ENCODE data around the gene LARP4B. TPM values are rescaled to one million over a fixed set of nuclear protein-coding genes. Genes with fewer than 3 reads are reported as not detected.

The LARP4B gene
- total RNA-seq, 1 donor from 2014 or later: 64.2 TPM

DNA sequence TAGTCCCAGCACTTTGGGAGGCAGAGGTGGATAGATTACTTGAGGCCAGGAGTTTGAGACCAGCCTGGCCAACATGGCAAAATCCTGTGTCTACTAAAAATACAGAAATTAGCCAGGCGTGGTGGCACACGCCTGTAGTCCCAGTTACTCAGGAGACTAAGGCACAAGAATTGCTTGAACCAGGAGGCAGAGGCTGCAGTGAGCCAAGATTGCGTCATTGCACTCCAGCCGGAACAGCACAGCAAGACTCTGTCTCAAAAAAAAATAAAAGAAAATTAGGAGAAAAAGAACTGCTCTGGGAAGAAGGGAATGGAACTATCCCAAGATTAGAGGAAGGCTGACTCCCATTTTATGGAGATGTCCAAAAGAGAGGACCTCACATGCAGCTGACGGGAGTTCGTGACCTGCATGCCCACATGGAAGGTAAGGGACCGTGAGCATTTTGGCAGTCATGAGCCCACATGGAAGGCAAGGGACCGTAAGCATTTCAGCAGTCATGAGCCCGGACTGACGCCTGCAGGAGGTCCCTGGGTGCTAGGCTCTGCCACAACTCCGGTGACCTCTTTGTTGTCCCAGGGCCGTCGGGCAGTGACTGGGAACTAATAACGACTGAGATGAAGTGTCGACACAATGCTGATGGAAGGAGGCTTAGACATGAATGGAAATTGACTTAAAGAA, 38.1 kb upstream of the LARP4B start:
- peaks cover 5% of the 10 kb centered on the region for H3K9me3 ChIP-seq (replicated peaks)
- no peak for DNase-seq
- no peaks in the 10 kb centered on the region for H3K27me3 ChIP-seq (ENCODE audit: low read depth)
- H3K4me1 ChIP-seq: peaks cover 11% of the 10 kb centered on the region
- TF ChIP-seq, protein P1, sequence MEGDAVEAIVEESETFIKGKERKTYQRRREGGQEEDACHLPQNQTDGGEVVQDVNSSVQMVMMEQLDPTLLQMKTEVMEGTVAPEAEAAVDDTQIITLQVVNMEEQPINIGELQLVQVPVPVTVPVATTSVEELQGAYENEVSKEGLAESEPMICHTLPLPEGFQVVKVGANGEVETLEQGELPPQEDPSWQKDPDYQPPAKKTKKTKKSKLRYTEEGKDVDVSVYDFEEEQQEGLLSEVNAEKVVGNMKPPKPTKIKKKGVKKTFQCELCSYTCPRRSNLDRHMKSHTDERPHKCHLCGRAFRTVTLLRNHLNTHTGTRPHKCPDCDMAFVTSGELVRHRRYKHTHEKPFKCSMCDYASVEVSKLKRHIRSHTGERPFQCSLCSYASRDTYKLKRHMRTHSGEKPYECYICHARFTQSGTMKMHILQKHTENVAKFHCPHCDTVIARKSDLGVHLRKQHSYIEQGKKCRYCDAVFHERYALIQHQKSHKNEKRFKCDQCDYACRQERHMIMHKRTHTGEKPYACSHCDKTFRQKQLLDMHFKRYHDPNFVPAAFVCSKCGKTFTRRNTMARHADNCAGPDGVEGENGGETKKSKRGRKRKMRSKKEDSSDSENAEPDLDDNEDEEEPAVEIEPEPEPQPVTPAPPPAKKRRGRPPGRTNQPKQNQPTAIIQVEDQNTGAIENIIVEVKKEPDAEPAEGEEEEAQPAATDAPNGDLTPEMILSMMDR (IDR thresholded peaks at IDR 0.05; ENCODE audit: borderline replicate concordance): no peak
- no peak overlapping the region for H3K27ac ChIP-seq (replicated peaks)
- H3K4me3 ChIP-seq: no peak overlapping the region
- H3K36me3 ChIP-seq: no peaks in the 10 kb centered on the region
- intact Hi-C loops (cut with micrococcal nuclease): no loop called here

DNA sequence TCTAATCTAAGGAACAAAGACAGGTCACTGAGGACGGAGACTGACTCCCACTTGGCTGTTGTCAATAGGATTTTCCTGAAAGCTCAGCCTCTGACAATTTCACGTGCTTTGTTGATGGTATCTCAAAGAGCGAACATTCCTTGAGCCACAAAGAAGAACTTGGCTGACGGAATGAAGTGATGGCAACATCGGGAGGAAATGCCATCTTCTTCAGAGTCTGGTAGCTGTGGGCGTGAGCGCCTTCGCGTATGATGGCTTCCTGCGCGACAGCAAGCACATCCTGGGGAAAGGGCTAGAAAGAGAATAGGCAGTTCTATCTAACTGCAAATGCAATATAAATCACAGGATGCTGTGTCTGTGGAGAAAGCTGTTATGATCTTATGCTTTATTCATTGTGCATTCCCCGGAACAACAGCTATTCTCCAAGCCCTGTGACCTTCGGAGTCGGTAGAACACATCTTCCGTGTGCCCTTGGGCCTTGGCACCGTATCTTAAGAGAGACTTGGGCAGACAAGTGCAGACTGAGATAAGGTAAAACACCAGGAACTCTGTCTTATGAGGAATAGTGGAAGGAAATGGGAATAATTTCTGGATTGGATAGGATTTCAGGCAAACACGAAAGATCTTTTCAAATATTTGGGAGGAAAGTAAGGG, 37.2 kb upstream of the LARP4B start:
- intact Hi-C loops (cut with micrococcal nuclease): no loop called here
- Histone ChIP-seq H3K4me3 (no peak overlapping the region), H3K36me3 (no peaks in the 10 kb centered on the region), H3K27me3 (ENCODE audit: low read depth) (peaks cover 5% of the 10 kb centered on the region), H3K27ac (replicated peaks) (no peak overlapping the region), H3K4me1 (peaks cover 11% of the 10 kb centered on the region), H3K9me3 (replicated peaks) (peaks cover 5% of the 10 kb centered on the region)
- DNase-seq: no peak
- TF ChIP-seq, protein P1 (IDR thresholded peaks at IDR 0.05; ENCODE audit: borderline replicate concordance): no peak

DNA sequence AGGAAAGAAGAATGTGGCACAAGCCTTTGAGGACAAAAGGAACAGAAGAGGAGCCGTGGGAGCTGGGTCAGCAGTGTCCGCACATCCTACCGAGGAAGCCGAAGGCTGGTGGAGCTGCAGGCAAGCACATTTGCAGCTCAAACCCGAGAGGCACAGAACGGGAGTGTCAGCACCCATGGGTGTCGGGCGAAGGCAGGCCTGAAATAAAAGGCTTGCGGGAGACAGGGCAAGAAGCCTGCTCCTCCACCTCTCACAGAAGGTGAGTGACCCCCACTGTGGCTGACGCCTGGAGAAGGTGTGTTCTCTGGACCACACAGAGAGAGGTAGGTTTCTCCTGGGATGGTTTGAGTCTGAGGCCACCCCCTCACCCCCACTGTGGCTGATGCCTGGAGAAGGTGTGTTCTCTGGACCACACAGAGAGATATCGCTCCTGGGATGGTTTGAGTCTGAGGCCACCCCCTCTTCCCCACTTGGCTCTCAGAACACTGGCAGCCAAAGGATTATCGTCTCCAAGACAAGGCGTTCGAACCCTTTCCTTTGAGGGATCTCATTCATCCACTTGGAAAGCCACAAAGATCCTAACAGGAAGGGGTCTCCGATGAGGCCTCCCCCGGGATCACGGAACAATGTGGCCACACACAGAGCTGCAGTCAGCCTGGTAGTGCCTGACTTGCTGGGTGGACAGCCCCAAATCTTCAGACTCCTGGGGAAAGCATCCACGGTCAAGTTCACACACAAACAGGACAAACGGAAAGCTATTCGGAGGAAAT, 35.1 kb upstream of the LARP4B start:
- Histone ChIP-seq H3K36me3 (no peaks in the 10 kb centered on the region), H3K27ac (replicated peaks) (no peak overlapping the region), H3K27me3 (ENCODE audit: low read depth) (peaks cover 9% of the 10 kb centered on the region), H3K4me1 (peaks cover 11% of the 10 kb centered on the region), H3K4me3 (no peak overlapping the region), H3K9me3 (replicated peaks) (peaks cover 3% of the 10 kb centered on the region)
- TF ChIP-seq, protein P1 (IDR thresholded peaks at IDR 0.05; ENCODE audit: borderline replicate concordance): no peak
- intact Hi-C loops (cut with micrococcal nuclease): no loop called here
- no peak for DNase-seq

DNA sequence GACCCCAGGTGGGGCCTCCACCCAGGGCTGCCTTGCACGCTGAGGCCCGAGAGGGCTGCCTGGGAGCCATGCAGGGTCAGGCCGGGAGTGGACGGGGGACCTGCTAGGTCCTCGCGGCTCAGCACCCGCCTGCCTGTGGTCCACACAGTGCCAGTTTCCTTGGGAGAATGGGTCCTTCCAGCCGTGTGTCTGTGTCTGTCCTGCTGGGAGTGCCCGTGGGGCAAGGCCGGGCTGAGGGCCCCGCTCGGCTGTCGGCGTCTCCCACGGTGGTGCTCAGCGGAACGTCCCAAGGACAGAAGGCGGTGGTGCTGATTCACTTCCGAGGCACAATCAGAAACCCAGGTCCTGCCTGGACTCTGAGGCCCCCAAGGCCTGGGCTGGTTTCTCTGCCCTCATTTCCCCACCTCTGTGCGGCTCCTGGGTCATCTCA, 33.5 kb upstream of the LARP4B start:
- peaks cover 3% of the 10 kb centered on the region for H3K9me3 ChIP-seq (replicated peaks)
- H3K36me3 ChIP-seq: no peaks in the 10 kb centered on the region
- H3K27ac ChIP-seq (replicated peaks): no peak overlapping the region
- no peak overlapping the region for H3K4me3 ChIP-seq
- no peak for DNase-seq
- H3K27me3 ChIP-seq (ENCODE audit: low read depth): peaks cover 9% of the 10 kb centered on the region
- no peaks in the 10 kb centered on the region for H3K4me1 ChIP-seq
- intact Hi-C loops (cut with micrococcal nuclease): no loop called here
- TF ChIP-seq, protein P1 (IDR thresholded peaks at IDR 0.05; ENCODE audit: borderline replicate concordance): no peak

DNA sequence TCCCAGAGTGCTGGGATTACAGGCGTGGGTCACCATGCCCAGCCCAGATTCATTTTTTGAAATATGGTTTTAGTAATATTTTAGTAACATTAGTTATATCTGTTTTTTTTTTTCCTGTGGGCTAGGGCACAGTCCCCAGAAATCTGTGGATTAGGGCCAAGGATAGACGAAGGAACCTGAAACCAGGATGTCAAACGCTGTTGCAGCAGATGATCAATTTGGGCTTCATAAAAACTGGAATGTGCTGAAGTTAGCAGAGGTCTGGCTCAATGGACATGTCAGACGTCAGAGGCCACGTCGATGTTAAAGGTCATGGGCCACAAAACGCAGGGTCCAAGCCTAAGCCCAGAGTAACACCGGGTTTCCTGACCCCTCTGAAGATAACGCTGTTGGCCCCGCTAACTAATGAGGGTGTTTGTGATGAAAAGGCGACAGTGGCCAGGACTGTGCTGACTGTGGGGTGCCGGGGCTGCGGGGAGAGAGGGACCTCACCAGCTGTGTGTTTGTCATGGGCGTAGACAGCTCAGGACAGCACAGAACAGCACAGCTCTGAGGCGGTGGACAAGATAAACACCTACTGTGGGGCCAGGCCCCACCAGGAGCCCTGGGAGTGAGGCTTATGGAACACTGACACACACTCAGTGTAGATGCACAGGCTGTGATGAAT, 32.9 kb upstream of the LARP4B start:
- H3K27ac ChIP-seq (replicated peaks): no peak overlapping the region
- no peak overlapping the region for H3K4me3 ChIP-seq
- TF ChIP-seq, protein P1 (IDR thresholded peaks at IDR 0.05; ENCODE audit: borderline replicate concordance): no peak
- intact Hi-C loops (cut with micrococcal nuclease): no loop called here
- H3K4me1 ChIP-seq: no peaks in the 10 kb centered on the region
- peaks cover 3% of the 10 kb centered on the region for H3K9me3 ChIP-seq (replicated peaks)
- no peaks in the 10 kb centered on the region for H3K36me3 ChIP-seq
- no peak for DNase-seq
- peaks cover 9% of the 10 kb centered on the region for H3K27me3 ChIP-seq (ENCODE audit: low read depth)
